GM12892 (cell line): ENCODE measurements around the gene MEG3.

Experiments
- DNase-seq: peaks from one replicate; pipeline ENCODE4 v3.0.0; 2011; ENCODE audit not compliant: insufficient read length
- FAIRE-seq: peaks from 2 replicates; lab custom pipeline; 2011; peaks lifted over from hg19 to GRCh38; lab: Jason Lieb, UNC
- POLR2A ChIP-seq: IDR thresholded peaks from 2 replicates; pipeline ENCODE4 v1.6.1; 2011; ENCODE audit warnings: low read depth, low read length, control low read depth
- POLR2AphosphoS5 ChIP-seq: IDR thresholded peaks from 2 replicates; pipeline ENCODE4 v1.6.1; 2011; ENCODE audit warnings: low read depth, low read length, control low read depth
- TAF1 ChIP-seq: IDR thresholded peaks from 2 replicates; pipeline ENCODE4 v1.6.1; 2011; ENCODE audit warnings: low read depth, mild to moderate bottlenecking, control low read depth, low read length, borderline replicate concordance

The MEG3 gene

DNA sequence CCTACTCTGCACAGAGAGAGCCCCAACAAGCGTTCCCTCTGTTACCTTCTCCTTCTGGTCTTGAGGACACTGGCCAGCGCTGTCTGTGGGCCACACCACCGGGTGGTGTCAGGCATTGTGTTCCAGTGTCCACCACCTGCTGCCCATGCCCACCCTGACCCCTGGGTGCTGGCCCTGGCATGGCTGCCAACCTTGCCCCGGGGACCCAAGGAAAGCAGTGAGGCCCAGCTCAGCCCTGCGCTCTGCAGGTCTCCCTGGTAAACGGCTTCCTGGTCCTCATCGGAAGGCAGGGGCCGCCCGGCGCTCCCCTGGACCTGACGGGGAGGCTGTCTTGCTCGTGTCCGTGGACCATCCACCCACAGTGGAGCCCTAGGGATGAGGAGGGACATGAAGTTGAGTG, 21.8 kb upstream of the MEG3 start:
- DNase-seq (no peak), FAIRE-seq (no peak)
- TF ChIP-seq POLR2A (no peak), TAF1 (no peak), POLR2AphosphoS5 (no peak)

GRCh38 chr14:100804558-100805309, 21.2 kb upstream of the MEG3 start:
- FAIRE-seq, result no peak
- TF ChIP-seq POLR2A (no peak), TAF1 (no peak), POLR2AphosphoS5 (no peak)
- no peak for DNase-seq

DNA sequence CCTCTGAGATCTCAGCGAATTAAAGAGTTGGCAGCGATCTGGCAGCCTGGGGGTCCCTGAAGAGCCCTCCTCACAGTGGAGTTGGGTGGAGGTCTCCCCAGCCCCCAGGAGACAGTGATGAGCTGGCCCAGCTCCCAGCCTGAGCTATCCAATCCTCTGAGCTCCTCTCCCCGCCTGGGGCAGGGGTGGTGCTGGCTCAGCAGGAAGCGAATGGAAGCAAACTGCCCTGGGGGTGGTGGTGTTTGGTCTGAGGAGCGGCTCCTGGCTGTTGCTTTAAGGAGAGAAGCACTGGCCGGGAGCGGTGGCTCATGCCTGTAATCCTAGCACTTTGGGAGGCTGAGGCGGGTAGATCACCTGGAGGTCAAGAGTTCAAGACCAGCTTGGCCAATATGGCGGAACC, 19.5 kb upstream of the MEG3 start:
- TF ChIP-seq POLR2AphosphoS5 (no peak), POLR2A (no peak), TAF1 (no peak)
- FAIRE-seq (no peak), DNase-seq (no peak)

DNA sequence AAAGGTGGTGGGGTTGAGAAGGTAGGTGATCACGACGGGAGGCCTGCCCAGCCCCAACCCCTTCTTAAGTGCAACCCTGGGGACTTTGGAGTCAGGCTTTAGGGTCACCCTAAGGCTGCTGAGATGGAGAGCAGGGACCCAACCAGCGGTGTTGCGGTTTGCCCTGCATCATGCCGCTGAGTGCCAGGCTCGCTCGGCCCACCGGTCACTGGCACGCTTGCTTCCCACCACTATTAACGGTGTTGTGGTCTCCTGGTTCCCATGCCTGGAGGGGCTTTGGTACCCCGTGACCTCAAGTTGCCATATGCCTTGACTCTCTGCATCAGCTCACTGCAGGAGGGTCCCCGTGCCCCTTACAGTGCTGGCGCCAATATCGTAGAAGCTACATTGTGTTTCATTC, 18.4 kb upstream of the MEG3 start:
- DNase-seq, result no peak
- TF ChIP-seq TAF1 (no peak), POLR2AphosphoS5 (no peak), POLR2A (no peak)
- no peak for FAIRE-seq

- DNase-seq (no peak), FAIRE-seq (no peak)
- TF ChIP-seq POLR2A (no peak), TAF1 (no peak), POLR2AphosphoS5 (no peak)
These were observed 17.8 kb upstream of the MEG3 start for GRCh38 chr14:100807979-100808734.

DNA sequence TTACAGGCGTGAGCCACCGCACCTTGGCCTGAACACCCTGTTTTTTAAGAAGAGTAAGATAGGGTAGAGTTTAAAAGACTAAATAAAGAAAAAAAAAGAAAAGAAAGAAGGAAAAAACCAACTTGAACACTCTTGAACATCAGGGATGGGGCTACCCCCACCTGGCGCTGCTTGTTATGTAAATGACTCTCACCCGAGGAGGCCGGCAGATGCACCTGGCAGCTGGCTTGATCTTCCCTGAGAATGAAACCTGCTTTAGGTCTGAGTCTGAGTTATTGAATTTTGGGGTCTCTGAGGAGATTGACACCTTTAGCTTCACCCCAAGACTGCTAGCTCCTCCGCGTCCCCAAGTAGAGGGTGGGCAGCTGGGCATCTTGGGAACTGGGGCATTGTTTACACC, 15.5 kb upstream of the MEG3 start:
- no peak for FAIRE-seq
- DNase-seq, result no peak
- no peak for TF ChIP-seq POLR2AphosphoS5
- no peak for TF ChIP-seq TAF1
- TF ChIP-seq POLR2A, result no peak

DNA sequence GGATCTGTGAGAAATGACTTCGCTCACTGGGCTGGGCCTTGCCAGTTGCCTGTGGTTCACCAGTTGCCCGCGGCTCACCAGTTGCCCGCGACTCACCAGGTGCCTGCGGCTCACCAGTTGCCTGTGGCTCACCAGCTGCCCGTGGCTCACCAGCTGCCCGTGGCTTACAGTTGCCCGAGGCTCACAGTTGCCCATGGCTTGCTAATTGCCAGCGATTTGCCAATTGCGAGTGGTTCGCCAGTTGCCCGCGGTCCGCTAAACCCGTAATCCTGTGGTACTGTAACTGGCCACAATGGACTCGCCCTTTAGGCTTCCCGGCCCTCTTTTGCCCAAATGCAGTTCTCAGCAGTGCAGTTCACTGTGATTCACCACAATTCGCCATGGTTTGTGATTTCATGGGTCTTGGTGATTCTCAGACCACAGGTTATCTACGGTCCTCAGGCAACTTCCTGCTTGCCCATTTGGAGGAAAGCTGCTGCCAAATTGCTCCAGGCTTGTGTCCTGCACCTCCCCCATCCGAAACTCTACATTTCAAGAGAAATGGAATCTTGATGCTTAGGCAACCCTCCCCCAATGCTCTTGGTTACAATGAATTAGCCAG, 15.0 kb upstream of the MEG3 start:
- no peak for FAIRE-seq
- no peak for DNase-seq
- TF ChIP-seq POLR2A, result no peak
- TF ChIP-seq TAF1, result no peak
- no peak for TF ChIP-seq POLR2AphosphoS5

DNA sequence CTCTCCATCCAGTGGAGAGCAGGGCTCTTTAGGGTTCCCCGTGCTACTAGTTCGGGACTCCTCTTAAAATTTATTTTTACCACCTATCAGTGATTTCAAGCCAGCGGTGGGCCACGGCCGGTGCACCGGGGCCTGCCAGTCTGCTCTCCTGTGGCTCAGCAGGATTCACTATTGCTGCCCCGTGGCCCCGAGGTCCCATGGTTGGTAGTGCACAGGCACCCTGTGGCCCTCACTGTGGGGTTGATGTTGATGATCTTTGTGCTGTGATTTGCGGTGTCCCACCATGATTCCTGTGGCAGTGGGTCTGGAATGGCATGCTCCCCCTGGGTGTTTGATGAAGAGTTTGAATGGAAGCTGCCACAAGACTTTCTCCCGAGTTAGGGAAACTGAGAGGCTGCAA, 12.6 kb upstream of the MEG3 start:
- TF ChIP-seq POLR2A (no peak), POLR2AphosphoS5 (no peak), TAF1 (no peak)
- FAIRE-seq (no peak), DNase-seq (no peak)

GRCh38 chr14:100815478-100816285, 10.2 kb upstream of the MEG3 start:
- TF ChIP-seq TAF1 (no peak), POLR2AphosphoS5 (no peak), POLR2A (no peak)
- DNase-seq (no peak), FAIRE-seq (no peak)

DNA sequence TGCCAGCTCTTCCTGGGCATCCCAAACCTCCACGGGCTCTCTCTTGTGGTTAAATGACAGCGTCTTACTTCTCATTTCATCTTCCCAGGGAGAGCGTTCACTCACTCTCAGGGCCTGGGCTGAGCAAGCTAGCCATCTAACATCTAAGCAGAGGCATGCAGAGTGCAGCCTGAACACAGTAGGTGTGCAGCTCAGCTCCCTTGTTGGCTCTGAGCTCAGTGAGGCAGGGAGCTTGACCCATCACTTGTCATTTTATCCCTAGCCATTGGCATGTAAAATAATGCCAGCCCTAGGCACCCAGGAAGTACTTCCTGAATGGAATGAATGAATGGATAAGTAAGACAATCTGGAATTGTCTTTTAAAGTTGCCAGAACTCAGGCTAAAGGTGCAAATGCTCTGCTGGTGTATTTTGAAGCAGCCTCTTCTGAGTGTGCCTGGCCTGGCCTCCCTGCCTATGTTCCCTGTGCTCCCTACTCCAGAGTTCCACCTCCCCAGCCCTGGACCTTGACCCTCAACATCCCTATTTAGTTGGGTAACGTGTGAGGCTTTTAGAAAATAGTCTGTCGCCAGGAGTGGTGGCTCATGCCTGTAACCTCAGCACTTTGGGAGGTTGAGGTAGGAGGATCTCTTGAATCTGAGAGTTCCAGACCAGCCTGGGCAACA, 9.5 kb upstream of the MEG3 start:
- no peak for DNase-seq
- TF ChIP-seq POLR2A (no peak), TAF1 (no peak), POLR2AphosphoS5 (no peak)
- no peak for FAIRE-seq
